ENCODE measurements around the gene ME2. TPM values are rescaled to one million over a fixed set of nuclear protein-coding genes. Genes with fewer than 3 reads are reported as not detected.

The ME2 gene
- total and polyA plus RNA-seq, 9 of the 15 experiments (the other 6 are each of a cell fraction or from before 2014, with no cell fraction given): 12.3 to 54.4 (median 36.2) TPM

DNA sequence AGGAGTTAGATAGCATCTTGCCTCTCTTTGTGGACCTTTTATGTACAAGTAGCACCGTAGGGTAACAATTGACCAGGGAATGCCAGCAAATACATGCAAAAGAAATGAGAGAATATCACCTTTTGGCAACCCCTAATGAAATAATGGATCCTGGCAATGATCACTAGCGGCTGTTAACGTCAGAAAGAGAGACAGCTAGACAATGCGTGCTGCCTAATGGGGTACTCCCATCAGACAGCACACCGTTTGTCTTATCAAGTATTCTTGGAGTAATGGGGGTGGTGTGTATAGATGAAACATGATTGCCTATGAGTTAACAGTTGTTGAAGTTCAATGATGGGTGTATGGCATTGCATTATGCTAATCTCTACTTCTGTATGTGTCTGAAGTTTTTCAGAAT lies 90.5 kb downstream of the ME2 start:
- Histone ChIP-seq H3K27me3 (ENCODE audit: control insufficient read depth in 2 of 2, insufficient read depth in 2 of 2, low read length in 2 of 2) (no peaks in the 10 kb centered on the region), H3K4me3 (peak overlapping the region; percentile 76; the same call in 1 of the 2 replicates)
- in situ Hi-C loops (cut with MboI): no loop called here
- TF ChIP-seq POLR2AphosphoS5 (IDR thresholded peaks at IDR 0.05; ENCODE audit: control insufficient read depth, insufficient read depth, low read depth, low read length): no peak
- TF ChIP-seq SNIP1 (IDR thresholded peaks at IDR 0.05; ENCODE audit: low read depth): no peak
- no peak for TF ChIP-seq ESRRB (CRISPR knock-in tag; IDR thresholded peaks at IDR 0.05; ENCODE audit: borderline replicate concordance)
- TF ChIP-seq, protein P1, sequence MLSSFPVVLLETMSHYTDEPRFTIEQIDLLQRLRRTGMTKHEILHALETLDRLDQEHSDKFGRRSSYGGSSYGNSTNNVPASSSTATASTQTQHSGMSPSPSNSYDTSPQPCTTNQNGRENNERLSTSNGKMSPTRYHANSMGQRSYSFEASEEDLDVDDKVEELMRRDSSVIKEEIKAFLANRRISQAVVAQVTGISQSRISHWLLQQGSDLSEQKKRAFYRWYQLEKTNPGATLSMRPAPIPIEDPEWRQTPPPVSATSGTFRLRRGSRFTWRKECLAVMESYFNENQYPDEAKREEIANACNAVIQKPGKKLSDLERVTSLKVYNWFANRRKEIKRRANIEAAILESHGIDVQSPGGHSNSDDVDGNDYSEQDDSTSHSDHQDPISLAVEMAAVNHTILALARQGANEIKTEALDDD (IDR thresholded peaks at IDR 0.05): no peak
- no peak for TF ChIP-seq KDM5B (IDR thresholded peaks at IDR 0.05; ENCODE audit: insufficient replicate concordance, low read depth, low read length)
- TF ChIP-seq, protein P2, sequence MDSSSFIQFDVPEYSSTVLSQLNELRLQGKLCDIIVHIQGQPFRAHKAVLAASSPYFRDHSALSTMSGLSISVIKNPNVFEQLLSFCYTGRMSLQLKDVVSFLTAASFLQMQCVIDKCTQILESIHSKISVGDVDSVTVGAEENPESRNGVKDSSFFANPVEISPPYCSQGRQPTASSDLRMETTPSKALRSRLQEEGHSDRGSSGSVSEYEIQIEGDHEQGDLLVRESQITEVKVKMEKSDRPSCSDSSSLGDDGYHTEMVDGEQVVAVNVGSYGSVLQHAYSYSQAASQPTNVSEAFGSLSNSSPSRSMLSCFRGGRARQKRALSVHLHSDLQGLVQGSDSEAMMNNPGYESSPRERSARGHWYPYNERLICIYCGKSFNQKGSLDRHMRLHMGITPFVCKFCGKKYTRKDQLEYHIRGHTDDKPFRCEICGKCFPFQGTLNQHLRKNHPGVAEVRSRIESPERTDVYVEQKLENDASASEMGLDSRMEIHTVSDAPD (CRISPR knock-in tag; IDR thresholded peaks at IDR 0.05): no peak
- TF ChIP-seq ZNF561 (CRISPR knock-in tag; conservative IDR thresholded peaks at IDR 0.05): no peak
- TF ChIP-seq E2F3 (CRISPR knock-in tag; IDR thresholded peaks at IDR 0.05): no peak
- no peak for TF ChIP-seq HNRNPH1 (optimal IDR thresholded peaks at IDR 0.05; ENCODE audit: low read depth, low read length)
- TF ChIP-seq RUNX1 (IDR thresholded peaks at IDR 0.05; ENCODE audit: low read depth): no peak
- no peak for TF ChIP-seq SNAPC5 (CRISPR knock-in tag; IDR thresholded peaks at IDR 0.05)

More for the DNA sequence above, 90.5 kb downstream of the ME2 start:
- Histone ChIP-seq H4K20me1 (replicated peaks; ENCODE audit: control insufficient read depth, insufficient read depth, low read length) (no peaks in the 10 kb centered on the region), H3K4me1 (replicated peaks in 1 of 2; ENCODE audit: control insufficient read depth in 2 of 2, insufficient read depth in 2 of 2, low read length in 2 of 2) (peaks cover 9 to 12% of the 10 kb centered on the region in 2 experiments; a peak in 4 of 5 replicates), H3K27ac (ENCODE audit: extremely low read depth, low read depth, low read length) (no peak overlapping the region), H2AFZ (ENCODE audit: low read depth, low read length) (0 out of 2 replicates have a peak overlapping the region, but pooled peaks have one; percentile 11), H3K9me1 (ENCODE audit: control insufficient read depth, insufficient read depth, low read length) (no peaks in the 10 kb centered on the region), H3K9ac (ENCODE audit: insufficient read depth in 1 of 2, low read depth in 2 of 2, low read length in 2 of 2) (peak overlapping the region in 1 of 2 experiments; percentile 22; a peak in 1 of 4 replicates), H3K9me3 (replicated peaks; ENCODE audit: control insufficient read depth, insufficient read depth, low read depth, low read length) (no peaks in the 10 kb centered on the region), H3K79me2 (ENCODE audit: control insufficient read depth, insufficient read depth, low read length) (peaks cover 16% of the 10 kb centered on the region), H3K36me3 (ENCODE audit: control insufficient read depth, insufficient read depth, low read length) (no peaks in the 10 kb centered on the region), H3K4me2 (ENCODE audit: insufficient read depth, low read length) (peak overlapping the region; percentile 82)
- FAIRE-seq (no peak), ATAC-seq (no peak), DNase-seq (ENCODE audit: extremely low read depth in 1 of 4, low spot score in 3 of 4) (no peak)
- no TSS peak for BruUV-seq (replicated peaks)
- 4% methylated on average over 5 of the region's 5 CpGs for WGBS (ENCODE audit: insufficient coverage, low coverage, missing lambda C conversion rate)
- ChIA-PET POLR2A (no interaction called here), CTCF (ENCODE audit: low intra/inter-chr PET ratio) (no interaction called here)
- intact Hi-C loops (cut with micrococcal nuclease): loop anchor here (5.0 kb wide), 1 partner anchor 147 kb away; the partner anchor contains the start of gene MRO

Measured in K562 (cell line).